ENCODE data around the gene ADD3.

Gene ADD3

DNA sequence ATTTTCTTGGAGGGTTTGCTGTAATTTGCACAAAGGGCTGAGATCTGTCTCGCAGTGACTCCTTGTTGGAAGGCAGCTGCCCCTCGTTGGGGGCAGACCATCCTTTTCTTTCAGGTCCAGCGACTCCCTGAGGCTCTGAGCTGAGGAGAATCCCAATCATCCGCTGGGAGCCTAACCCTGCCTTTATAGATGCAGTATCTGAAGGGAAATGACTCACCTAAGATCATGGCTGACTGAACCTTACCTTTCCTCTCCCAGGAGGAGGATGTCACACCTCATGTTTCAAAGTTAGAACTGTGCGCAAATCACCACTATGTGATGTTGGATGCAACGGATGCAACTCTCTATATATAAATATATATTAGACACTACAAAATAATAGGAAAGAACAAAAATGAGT, 163.2 kb downstream of the ADD3 start:
- H3K9ac ChIP-seq (ENCODE audit: low read length) = no peak overlapping the region
- no peak overlapping the region for H3K4me2 ChIP-seq (ENCODE audit: low read length)

DNA sequence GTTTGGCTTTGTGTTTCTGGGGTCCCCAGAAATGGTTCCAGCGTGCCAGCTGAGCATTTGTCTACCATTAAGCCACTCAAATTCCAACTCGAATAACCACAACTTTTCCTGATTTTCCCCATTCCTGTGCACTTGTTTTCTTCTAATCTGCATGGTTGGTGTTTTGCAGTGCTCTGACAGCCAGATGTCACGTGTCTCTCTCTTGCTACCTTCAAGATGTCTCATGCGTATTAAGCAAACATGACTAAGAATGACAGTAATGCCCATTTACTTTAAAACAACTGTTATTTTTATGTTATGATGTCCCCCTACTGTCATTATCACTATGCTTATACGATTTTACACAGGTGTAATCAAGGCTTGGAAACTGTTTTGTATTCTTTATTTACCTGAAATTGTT, 164.4 kb downstream of the ADD3 start:
- Histone ChIP-seq H3K9me3 (ENCODE audit: low read length) (no peaks in the 10 kb centered on the region), H3K4me2 (ENCODE audit: low read length) (no peak overlapping the region), H4K20me1 (ENCODE audit: insufficient read depth, low read length) (no peaks in the 10 kb centered on the region), H3K4me3 (ENCODE audit: low read depth, low read length, poor library complexity, severe bottlenecking) (no peak overlapping the region), H3K27ac (ENCODE audit: low read depth, low read length, poor library complexity, severe bottlenecking) (no peak overlapping the region), H3K9ac (ENCODE audit: low read length) (no peak overlapping the region), H3K36me3 (ENCODE audit: insufficient read depth, low read length) (no peaks in the 10 kb centered on the region), H3K4me1 (ENCODE audit: insufficient read depth, low read length, severe bottlenecking) (peaks cover 4% of the 10 kb centered on the region), H3K9me2 (ENCODE audit: low read depth, low read length) (no peaks in the 10 kb centered on the region), H3K27me3 (ENCODE audit: insufficient read depth, low read length) (peaks cover 21% of the 10 kb centered on the region), H2AFZ (ENCODE audit: low read length) (no peak overlapping the region), H3K79me2 (ENCODE audit: insufficient read depth, low read length) (no peaks in the 10 kb centered on the region), H3F3A (ENCODE audit: insufficient read depth, low read length) (no peaks in the 10 kb centered on the region)
- no peak for TF ChIP-seq EZH2 (IDR thresholded peaks at IDR 0.05; ENCODE audit: borderline replicate concordance, low read length)
- TF ChIP-seq, protein P1, sequence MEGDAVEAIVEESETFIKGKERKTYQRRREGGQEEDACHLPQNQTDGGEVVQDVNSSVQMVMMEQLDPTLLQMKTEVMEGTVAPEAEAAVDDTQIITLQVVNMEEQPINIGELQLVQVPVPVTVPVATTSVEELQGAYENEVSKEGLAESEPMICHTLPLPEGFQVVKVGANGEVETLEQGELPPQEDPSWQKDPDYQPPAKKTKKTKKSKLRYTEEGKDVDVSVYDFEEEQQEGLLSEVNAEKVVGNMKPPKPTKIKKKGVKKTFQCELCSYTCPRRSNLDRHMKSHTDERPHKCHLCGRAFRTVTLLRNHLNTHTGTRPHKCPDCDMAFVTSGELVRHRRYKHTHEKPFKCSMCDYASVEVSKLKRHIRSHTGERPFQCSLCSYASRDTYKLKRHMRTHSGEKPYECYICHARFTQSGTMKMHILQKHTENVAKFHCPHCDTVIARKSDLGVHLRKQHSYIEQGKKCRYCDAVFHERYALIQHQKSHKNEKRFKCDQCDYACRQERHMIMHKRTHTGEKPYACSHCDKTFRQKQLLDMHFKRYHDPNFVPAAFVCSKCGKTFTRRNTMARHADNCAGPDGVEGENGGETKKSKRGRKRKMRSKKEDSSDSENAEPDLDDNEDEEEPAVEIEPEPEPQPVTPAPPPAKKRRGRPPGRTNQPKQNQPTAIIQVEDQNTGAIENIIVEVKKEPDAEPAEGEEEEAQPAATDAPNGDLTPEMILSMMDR (IDR thresholded peaks at IDR 0.05; ENCODE audit: low read length) = no peak

More for the DNA sequence above, 163.2 kb downstream of the ADD3 start:
- Histone ChIP-seq H3K9me3 (ENCODE audit: low read length) (no peaks in the 10 kb centered on the region), H2AFZ (ENCODE audit: low read length) (no peak overlapping the region), H4K20me1 (ENCODE audit: insufficient read depth, low read length) (no peaks in the 10 kb centered on the region), H3K27me3 (ENCODE audit: insufficient read depth, low read length) (peaks cover 21% of the 10 kb centered on the region), H3K36me3 (ENCODE audit: insufficient read depth, low read length) (no peaks in the 10 kb centered on the region), H3K9me2 (ENCODE audit: low read depth, low read length) (no peaks in the 10 kb centered on the region), H3K27ac (ENCODE audit: low read depth, low read length, poor library complexity, severe bottlenecking) (no peak overlapping the region), H3K4me1 (ENCODE audit: insufficient read depth, low read length, severe bottlenecking) (no peaks in the 10 kb centered on the region), H3F3A (ENCODE audit: insufficient read depth, low read length) (no peaks in the 10 kb centered on the region), H3K79me2 (ENCODE audit: insufficient read depth, low read length) (no peaks in the 10 kb centered on the region), H3K4me3 (ENCODE audit: low read depth, low read length, poor library complexity, severe bottlenecking) (no peak overlapping the region)
- no peak for TF ChIP-seq EZH2 (IDR thresholded peaks at IDR 0.05; ENCODE audit: borderline replicate concordance, low read length)
- TF ChIP-seq, protein P1 (IDR thresholded peaks at IDR 0.05; ENCODE audit: low read length) = no peak

DNA sequence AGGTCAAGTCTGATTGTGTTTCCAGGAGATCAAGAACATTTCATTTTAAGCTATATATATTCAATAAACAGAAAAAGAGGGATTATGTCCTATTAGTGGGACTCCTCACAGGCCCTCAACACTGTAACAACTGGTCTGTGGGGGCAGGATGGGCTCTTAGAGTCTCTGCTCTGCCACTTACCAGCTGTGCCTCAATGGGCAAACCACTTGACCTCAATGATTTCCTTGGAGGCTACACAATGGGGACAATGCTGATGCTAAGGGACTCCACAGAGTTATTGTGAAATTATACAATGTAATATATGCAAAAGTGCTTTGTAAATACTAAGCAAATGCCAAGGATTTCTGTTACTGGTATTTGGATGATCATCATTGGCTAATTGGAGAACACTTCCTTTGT, 166.4 kb downstream of the ADD3 start:
- H3K9me2 ChIP-seq (ENCODE audit: low read depth, low read length) = no peaks in the 10 kb centered on the region
- no peak overlapping the region for H2AFZ ChIP-seq (ENCODE audit: low read length)
- H3K4me2 ChIP-seq (ENCODE audit: low read length) = no peak overlapping the region
- no peak overlapping the region for H3K27ac ChIP-seq (ENCODE audit: low read depth, low read length, poor library complexity, severe bottlenecking)
- no peak overlapping the region for H3K4me3 ChIP-seq (ENCODE audit: low read depth, low read length, poor library complexity, severe bottlenecking)
- no peaks in the 10 kb centered on the region for H3K36me3 ChIP-seq (ENCODE audit: insufficient read depth, low read length)
- no peaks in the 10 kb centered on the region for H4K20me1 ChIP-seq (ENCODE audit: insufficient read depth, low read length)
- H3K4me1 ChIP-seq (ENCODE audit: insufficient read depth, low read length, severe bottlenecking) = peaks cover 4% of the 10 kb centered on the region
- peaks cover 14% of the 10 kb centered on the region; the same call in 1 of the 2 replicates for H3K27me3 ChIP-seq (ENCODE audit: insufficient read depth, low read length)
- TF ChIP-seq, protein P1 (IDR thresholded peaks at IDR 0.05; ENCODE audit: low read length) = no peak
- TF ChIP-seq EZH2 (IDR thresholded peaks at IDR 0.05; ENCODE audit: borderline replicate concordance, low read length) = no peak
- H3K9me3 ChIP-seq (ENCODE audit: low read length) = no peaks in the 10 kb centered on the region
- H3F3A ChIP-seq (ENCODE audit: insufficient read depth, low read length) = no peaks in the 10 kb centered on the region
- no peak overlapping the region for H3K9ac ChIP-seq (ENCODE audit: low read length)
- no peaks in the 10 kb centered on the region for H3K79me2 ChIP-seq (ENCODE audit: insufficient read depth, low read length)
